ENCODE results near the gene TMIGD1. TPM values are rescaled to one million over a fixed set of nuclear protein-coding genes. Genes with fewer than 3 reads are reported as not detected.

The TMIGD1 gene
- total and polyA plus RNA-seq, 2 donors (not counting 1 experiment from before 2014, with no cell fraction given): not detected

DNA sequence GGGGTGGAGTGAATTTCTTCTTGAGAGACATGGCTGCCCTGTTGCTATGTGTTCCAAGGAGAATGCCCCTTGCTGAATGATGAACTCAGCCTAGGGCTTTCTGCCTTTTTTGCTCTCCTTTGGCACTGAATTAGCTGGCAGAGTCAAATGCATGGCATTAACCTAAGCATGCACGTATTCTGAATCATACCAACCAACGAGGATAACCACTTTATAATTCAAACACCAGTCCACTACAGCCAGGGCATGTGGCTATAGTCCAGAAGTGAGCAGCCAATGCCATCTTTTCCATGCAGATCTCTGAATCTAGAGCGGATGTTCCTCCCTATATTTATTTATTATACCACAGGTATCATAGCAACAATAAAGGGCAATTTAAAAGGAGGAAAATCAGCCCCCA, 15.7 kb downstream of the TMIGD1 start:
- H3K4me2 ChIP-seq (ENCODE audit: extremely low read depth, insufficient read depth, low read length): no peak overlapping the region
- H3K9me3 ChIP-seq (ENCODE audit: control insufficient read depth, insufficient read depth, low read depth, low read length): no peaks in the 10 kb centered on the region
- no peak for TF ChIP-seq EZH2 (IDR thresholded peaks at IDR 0.05; ENCODE audit: low read length, missing control alignments)
- TF ChIP-seq, protein P1, sequence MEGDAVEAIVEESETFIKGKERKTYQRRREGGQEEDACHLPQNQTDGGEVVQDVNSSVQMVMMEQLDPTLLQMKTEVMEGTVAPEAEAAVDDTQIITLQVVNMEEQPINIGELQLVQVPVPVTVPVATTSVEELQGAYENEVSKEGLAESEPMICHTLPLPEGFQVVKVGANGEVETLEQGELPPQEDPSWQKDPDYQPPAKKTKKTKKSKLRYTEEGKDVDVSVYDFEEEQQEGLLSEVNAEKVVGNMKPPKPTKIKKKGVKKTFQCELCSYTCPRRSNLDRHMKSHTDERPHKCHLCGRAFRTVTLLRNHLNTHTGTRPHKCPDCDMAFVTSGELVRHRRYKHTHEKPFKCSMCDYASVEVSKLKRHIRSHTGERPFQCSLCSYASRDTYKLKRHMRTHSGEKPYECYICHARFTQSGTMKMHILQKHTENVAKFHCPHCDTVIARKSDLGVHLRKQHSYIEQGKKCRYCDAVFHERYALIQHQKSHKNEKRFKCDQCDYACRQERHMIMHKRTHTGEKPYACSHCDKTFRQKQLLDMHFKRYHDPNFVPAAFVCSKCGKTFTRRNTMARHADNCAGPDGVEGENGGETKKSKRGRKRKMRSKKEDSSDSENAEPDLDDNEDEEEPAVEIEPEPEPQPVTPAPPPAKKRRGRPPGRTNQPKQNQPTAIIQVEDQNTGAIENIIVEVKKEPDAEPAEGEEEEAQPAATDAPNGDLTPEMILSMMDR (conservative IDR thresholded peaks at IDR 0.05 in 1 of 2, IDR thresholded peaks at IDR 0.05 in 1 of 2; ENCODE audit: low read depth in 1 of 2, low read length in 2 of 2): no peak
- no peaks in the 10 kb centered on the region for H4K20me1 ChIP-seq (ENCODE audit: control insufficient read depth, extremely low read depth, insufficient read depth, low read length)
- no peak overlapping the region for H3K4me3 ChIP-seq (replicated peaks in 1 of 4; ENCODE audit: control extremely low read depth in 1 of 4, insufficient read depth in 1 of 4, low read depth in 3 of 4, low read length in 4 of 4)
- H3K27me3 ChIP-seq (ENCODE audit: control insufficient read depth, insufficient read depth, low read length): no peaks in the 10 kb centered on the region
- H3K4me1 ChIP-seq (ENCODE audit: control insufficient read depth, extremely low read depth, insufficient read depth, low read length): no peaks in the 10 kb centered on the region
- H3K36me3 ChIP-seq (ENCODE audit: control insufficient read depth, insufficient read depth, low read length): no peaks in the 10 kb centered on the region
- H3K9ac ChIP-seq (ENCODE audit: insufficient read depth, low read length): no peak overlapping the region
- H2AFZ ChIP-seq (ENCODE audit: low read length): no peak overlapping the region
- no peak overlapping the region for H3K27ac ChIP-seq (ENCODE audit: insufficient read depth, low read length)
- no peak for DNase-seq (ENCODE audit: low read depth in 2 of 2)
- no peaks in the 10 kb centered on the region for H3K79me2 ChIP-seq (ENCODE audit: control insufficient read depth, insufficient read depth, low read length)

DNA sequence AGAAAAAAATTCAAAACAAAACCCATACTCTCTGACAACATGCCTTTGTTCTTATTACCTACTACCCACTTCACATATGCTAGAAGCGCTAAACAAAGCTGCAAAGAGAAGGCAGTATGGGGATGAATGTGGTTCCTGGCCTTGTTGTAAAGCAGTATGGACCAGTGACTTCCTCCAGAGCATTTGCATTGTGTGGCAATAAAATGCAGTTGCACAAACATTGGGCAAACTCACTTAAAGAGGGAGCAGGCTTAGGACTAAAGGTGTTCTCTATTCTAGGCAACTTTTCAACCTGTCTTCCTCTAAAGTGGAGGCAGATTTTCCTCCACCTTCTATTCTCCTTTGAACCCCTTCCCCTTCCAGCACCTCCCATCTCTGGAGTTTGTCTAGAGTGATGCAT, 17.1 kb downstream of the TMIGD1 start:
- no peak overlapping the region for H3K9ac ChIP-seq (ENCODE audit: insufficient read depth, low read length)
- H3K9me3 ChIP-seq (ENCODE audit: control insufficient read depth, insufficient read depth, low read depth, low read length): no peaks in the 10 kb centered on the region
- H3K27me3 ChIP-seq (ENCODE audit: control insufficient read depth, insufficient read depth, low read length): no peaks in the 10 kb centered on the region
- DNase-seq (ENCODE audit: low read depth in 2 of 2): no peak
- H3K4me1 ChIP-seq (ENCODE audit: control insufficient read depth, extremely low read depth, insufficient read depth, low read length): no peaks in the 10 kb centered on the region
- no peak overlapping the region for H3K27ac ChIP-seq (ENCODE audit: insufficient read depth, low read length)
- H2AFZ ChIP-seq (ENCODE audit: low read length): no peak overlapping the region
- H3K36me3 ChIP-seq (ENCODE audit: control insufficient read depth, insufficient read depth, low read length): no peaks in the 10 kb centered on the region
- H3K4me2 ChIP-seq (ENCODE audit: extremely low read depth, insufficient read depth, low read length): no peak overlapping the region
- H3K4me3 ChIP-seq (replicated peaks in 1 of 4; ENCODE audit: control extremely low read depth in 1 of 4, insufficient read depth in 1 of 4, low read depth in 3 of 4, low read length in 4 of 4): no peak overlapping the region
- TF ChIP-seq EZH2 (IDR thresholded peaks at IDR 0.05; ENCODE audit: low read length, missing control alignments): no peak
- TF ChIP-seq, protein P1 (conservative IDR thresholded peaks at IDR 0.05 in 1 of 2, IDR thresholded peaks at IDR 0.05 in 1 of 2; ENCODE audit: low read depth in 1 of 2, low read length in 2 of 2): no peak
- H4K20me1 ChIP-seq (ENCODE audit: control insufficient read depth, extremely low read depth, insufficient read depth, low read length): no peaks in the 10 kb centered on the region
- no peaks in the 10 kb centered on the region for H3K79me2 ChIP-seq (ENCODE audit: control insufficient read depth, insufficient read depth, low read length)

DNA sequence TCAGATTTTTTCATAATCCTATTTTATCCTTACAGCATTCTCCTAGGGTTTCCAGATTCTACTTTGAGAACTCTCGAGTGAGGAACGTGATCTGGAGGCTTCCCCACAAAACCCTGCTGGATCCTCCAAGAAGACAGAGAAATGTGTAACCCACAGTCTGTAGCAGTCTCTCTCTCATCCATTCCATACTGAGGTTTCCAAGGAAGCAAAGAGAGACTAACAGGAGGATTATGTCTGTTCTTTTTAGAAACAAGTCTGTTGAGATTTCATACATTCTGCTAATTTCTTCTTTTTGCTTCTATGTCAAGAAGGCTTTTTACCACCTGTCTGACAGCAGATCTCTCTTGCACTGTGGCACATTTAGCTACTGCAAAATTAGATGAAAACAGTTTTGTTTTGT, 18.8 kb downstream of the TMIGD1 start:
- Histone ChIP-seq H2AFZ (ENCODE audit: low read length) (no peak overlapping the region), H3K27me3 (ENCODE audit: control insufficient read depth, insufficient read depth, low read length) (no peaks in the 10 kb centered on the region), H3K4me1 (ENCODE audit: control insufficient read depth, extremely low read depth, insufficient read depth, low read length) (no peaks in the 10 kb centered on the region), H4K20me1 (ENCODE audit: control insufficient read depth, extremely low read depth, insufficient read depth, low read length) (no peaks in the 10 kb centered on the region), H3K9ac (ENCODE audit: insufficient read depth, low read length) (no peak overlapping the region), H3K36me3 (ENCODE audit: control insufficient read depth, insufficient read depth, low read length) (no peaks in the 10 kb centered on the region), H3K79me2 (ENCODE audit: control insufficient read depth, insufficient read depth, low read length) (no peaks in the 10 kb centered on the region), H3K27ac (ENCODE audit: insufficient read depth, low read length) (no peak overlapping the region), H3K4me3 (replicated peaks in 1 of 4; ENCODE audit: control extremely low read depth in 1 of 4, insufficient read depth in 1 of 4, low read depth in 3 of 4, low read length in 4 of 4) (no peak overlapping the region), H3K9me3 (ENCODE audit: control insufficient read depth, insufficient read depth, low read depth, low read length) (no peaks in the 10 kb centered on the region), H3K4me2 (ENCODE audit: extremely low read depth, insufficient read depth, low read length) (no peak overlapping the region)
- DNase-seq (ENCODE audit: low read depth in 2 of 2): no peak
- TF ChIP-seq EZH2 (IDR thresholded peaks at IDR 0.05; ENCODE audit: low read length, missing control alignments): no peak
- TF ChIP-seq, protein P1 (conservative IDR thresholded peaks at IDR 0.05 in 1 of 2, IDR thresholded peaks at IDR 0.05 in 1 of 2; ENCODE audit: low read depth in 1 of 2, low read length in 2 of 2): no peak
